ENCODE results near the gene TRIM24.

TRIM24 gene

GRCh38 chr7:138630059-138630610 lies 170.1 kb downstream of the TRIM24 start:
- no peak for DNase-seq

- DNase-seq: no peak
These were observed 172.3 kb downstream of the TRIM24 start for GRCh38 chr7:138632384-138632783.

DNA sequence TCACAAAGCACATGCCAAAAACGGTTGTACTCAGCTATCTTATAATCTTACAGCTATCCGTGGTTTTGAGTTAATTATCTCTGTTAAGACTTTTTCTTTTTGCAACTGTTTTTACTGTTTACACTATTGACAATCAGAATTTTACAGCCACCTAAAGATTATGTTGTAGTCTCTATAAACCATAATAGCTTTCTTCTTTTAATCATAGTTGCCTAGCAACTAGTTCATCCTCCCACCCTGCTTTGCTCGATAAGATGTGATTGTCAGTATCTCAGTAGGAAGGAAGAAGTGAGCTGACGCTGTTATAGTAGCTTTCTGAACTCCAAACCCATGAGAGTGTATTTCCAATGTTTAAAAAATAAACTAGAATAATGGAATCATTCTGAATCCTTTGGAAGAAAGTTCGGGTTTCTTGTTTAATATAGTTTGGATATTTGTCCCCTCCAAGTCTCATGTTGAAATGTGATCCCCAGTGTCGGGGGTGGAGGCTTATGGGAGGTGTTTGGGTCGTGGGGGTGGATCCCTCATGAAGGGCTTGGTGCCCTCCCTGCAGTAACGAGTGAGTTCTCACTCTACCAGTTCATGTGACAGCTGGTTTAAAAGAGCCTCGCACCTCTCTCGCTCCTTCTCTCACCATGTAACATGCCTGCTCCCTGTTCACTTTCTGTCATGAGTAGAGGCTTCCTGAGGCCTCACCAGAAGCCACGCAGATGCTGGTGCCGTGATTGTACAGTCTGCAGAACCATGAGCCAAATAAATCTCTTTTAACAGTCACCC lies 173.0 kb downstream of the TRIM24 start:
- DNase-seq: no peak
